CD4-positive, CD25-positive, alpha-beta regulatory T cell (primary cell): ENCODE data around the gene NEU2. TPM values are rescaled to one million over a fixed set of nuclear protein-coding genes. Genes with fewer than 3 reads are reported as not detected.

Source experiments
- ATAC-seq, 2 donors: fragments of 150-1000 bp; cut with Tn5 transposase; one replicate each; pipeline ENCODE4 v1.10.0; 2021; ENCODE audit warnings: low read depth in 2 of 2, moderate number of reproducible peaks in 2 of 2, moderate library complexity in 1 of 2
- DNase-seq, 3 donors: peaks; one replicate each; pipeline versions ENCODE4 v3.0.0 to v3.0.0-alpha.2; 2012 to 2022; ENCODE audit warnings: mixed read lengths in 1 of 3
- H3K27ac ChIP-seq: one replicate; pipeline ENCODE4 v1.7.0; 2013; ENCODE audit warnings: mild to moderate bottlenecking, low read length; ENCODE audit not compliant: insufficient read depth, poor library complexity, severe bottlenecking
- H3K27me3 ChIP-seq: one replicate; pipeline ENCODE4 v1.7.0; 2013; ENCODE audit warnings: low read length; ENCODE audit not compliant: control insufficient read depth, insufficient read depth
- H3K36me3 ChIP-seq: one replicate; pipeline ENCODE4 v1.7.0; 2013; ENCODE audit warnings: mild to moderate bottlenecking, low read length, moderate library complexity; ENCODE audit not compliant: control insufficient read depth, insufficient read depth
- H3K4me1 ChIP-seq: 2 replicates; pipeline ENCODE4 v1.7.0; 2013; ENCODE audit warnings: mild to moderate bottlenecking, low read length; ENCODE audit not compliant: insufficient read depth, control insufficient read depth, poor library complexity, severe bottlenecking
- H3K4me3 ChIP-seq: one replicate; pipeline ENCODE4 v1.7.0; 2013; ENCODE audit warnings: low read depth, mild to moderate bottlenecking, low read length, moderate library complexity
- H3K9me3 ChIP-seq, 2 experiments: 1 replicate in 1 of 2; 2 replicates in 1 of 2; pipeline ENCODE4 v1.7.0; 2013; ENCODE audit warnings: low read length in 2 of 2, mild to moderate bottlenecking in 1 of 2, moderate library complexity in 1 of 2; ENCODE audit not compliant: control insufficient read depth in 2 of 2
- H3K27ac Mint-ChIP-seq, 3 donors: one replicate each; pipeline ENCODE4 v1.8.0; 2020 to 2022; ENCODE audit warnings: mild to moderate bottlenecking in 3 of 3, mixed read lengths in 3 of 3, moderate library complexity in 2 of 3
- H3K27me3 Mint-ChIP-seq: one replicate; pipeline ENCODE4 v1.8.0; 2022; ENCODE audit warnings: mild to moderate bottlenecking, mixed read lengths
- H3K36me3 Mint-ChIP-seq: one replicate; pipeline ENCODE4 v1.8.0; 2020; ENCODE audit warnings: mixed read lengths
- H3K4me1 Mint-ChIP-seq, 4 donors: one replicate each; pipeline ENCODE4 v1.8.0; 2020 to 2022; ENCODE audit warnings: mixed read lengths in 4 of 4, mild to moderate bottlenecking in 1 of 4
- H3K4me3 Mint-ChIP-seq, 4 donors: one replicate each; pipeline ENCODE4 v1.8.0; 2020 to 2022; ENCODE audit warnings: mild to moderate bottlenecking in 4 of 4, mixed read lengths in 4 of 4, moderate library complexity in 3 of 4
- H3K9me3 Mint-ChIP-seq, 7 donors: one replicate each; pipeline ENCODE4 v1.8.0; 2020 to 2022; ENCODE audit warnings: mixed read lengths in 7 of 7, mild to moderate bottlenecking in 3 of 7, moderate library complexity in 2 of 7
- polyA plus RNA-seq, 4 donors: library from polyadenylated mRNA; unstranded; fragments of 300-500 nt; fragmentation: Illumina TruSeq; gene quantifications; one replicate each; pipeline ENCODE4 v1.2.3, GENCODE V29; 2021
- total RNA-seq: library from RNA; stranded (reverse); gene quantifications from one replicate; pipeline ENCODE4 v1.2.3, GENCODE V29; 2022

Gene NEU2
- total and polyA plus RNA-seq, 5 donors from 2014 or later, result not detected

DNA sequence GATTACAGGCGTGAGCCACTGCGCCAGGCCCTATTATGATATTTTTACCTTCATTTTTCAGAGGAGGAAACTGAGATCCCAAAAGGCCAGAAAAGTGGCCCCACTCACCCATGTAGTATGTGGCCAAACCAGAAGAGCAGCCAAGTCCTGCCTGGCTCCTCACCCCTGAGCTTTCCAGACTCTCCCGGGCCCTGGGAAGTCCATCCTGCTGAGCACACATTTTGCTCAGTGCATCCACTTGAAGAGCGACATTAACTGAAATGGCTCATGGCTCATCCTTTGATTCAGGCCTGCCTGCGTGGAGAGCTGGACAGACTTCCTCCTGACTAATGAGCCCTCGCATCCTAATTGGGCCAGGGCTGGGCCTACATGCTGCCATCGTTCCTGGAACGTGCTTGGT, 9.9 kb upstream of the NEU2 start:
- H3K27ac Mint-ChIP-seq, result no peak overlapping the region
- DNase-seq, result no peak
- no peak overlapping the region for H3K27ac ChIP-seq
- H3K36me3 ChIP-seq, result no peaks in the 10 kb centered on the region
- peaks cover 4% of the 10 kb centered on the region for H3K27me3 Mint-ChIP-seq
- H3K9me3 Mint-ChIP-seq, result peaks cover 0 to 2% (median 0%) of the 10 kb centered on the region in 7 donors
- H3K27me3 ChIP-seq, result no peaks in the 10 kb centered on the region
- H3K4me1 ChIP-seq, result no peaks in the 10 kb centered on the region
- no peaks in the 10 kb centered on the region for H3K4me1 Mint-ChIP-seq
- no peak overlapping the region for H3K4me3 Mint-ChIP-seq
- no peaks in the 10 kb centered on the region for H3K36me3 Mint-ChIP-seq
- H3K4me3 ChIP-seq, result no peak overlapping the region
- ATAC-seq, result no peak
- H3K9me3 ChIP-seq, result no peaks in the 10 kb centered on the region

GRCh38 chr2:233023007-233023760, 9.3 kb upstream of the NEU2 start:
- no peaks in the 10 kb centered on the region for H3K4me1 Mint-ChIP-seq
- no peak overlapping the region for H3K4me3 ChIP-seq

GRCh38 chr2:233023761-233024410, 8.6 kb upstream of the NEU2 start:
- H3K9me3 ChIP-seq, result no peaks in the 10 kb centered on the region
- H3K27ac ChIP-seq, result no peak overlapping the region
- no peak overlapping the region for H3K27ac Mint-ChIP-seq
- H3K4me3 Mint-ChIP-seq, result no peak overlapping the region
- no peak for DNase-seq
- no peaks in the 10 kb centered on the region for H3K36me3 Mint-ChIP-seq
- H3K27me3 ChIP-seq, result no peaks in the 10 kb centered on the region
- H3K4me3 ChIP-seq, result no peak overlapping the region
- ATAC-seq, result no peak
- peaks cover 4% of the 10 kb centered on the region for H3K27me3 Mint-ChIP-seq
- H3K4me1 Mint-ChIP-seq, result no peaks in the 10 kb centered on the region
- H3K4me1 ChIP-seq, result no peaks in the 10 kb centered on the region
- peaks cover 0 to 2% (median 0%) of the 10 kb centered on the region in 7 donors for H3K9me3 Mint-ChIP-seq
- H3K36me3 ChIP-seq, result no peaks in the 10 kb centered on the region

More at GRCh38 chr2:233023007-233023760, 9.3 kb upstream of the NEU2 start:
- H3K4me3 Mint-ChIP-seq, result no peak overlapping the region
- DNase-seq (no peak), ATAC-seq (no peak)
- no peak overlapping the region for H3K27ac Mint-ChIP-seq
- no peaks in the 10 kb centered on the region for H3K36me3 Mint-ChIP-seq
- H3K9me3 Mint-ChIP-seq, result peaks cover 0 to 2% (median 0%) of the 10 kb centered on the region in 7 donors
- no peaks in the 10 kb centered on the region for H3K36me3 ChIP-seq
- no peaks in the 10 kb centered on the region for H3K4me1 ChIP-seq
- peaks cover 4% of the 10 kb centered on the region for H3K27me3 Mint-ChIP-seq
- no peak overlapping the region for H3K27ac ChIP-seq
- H3K27me3 ChIP-seq, result no peaks in the 10 kb centered on the region
- no peaks in the 10 kb centered on the region for H3K9me3 ChIP-seq

DNA sequence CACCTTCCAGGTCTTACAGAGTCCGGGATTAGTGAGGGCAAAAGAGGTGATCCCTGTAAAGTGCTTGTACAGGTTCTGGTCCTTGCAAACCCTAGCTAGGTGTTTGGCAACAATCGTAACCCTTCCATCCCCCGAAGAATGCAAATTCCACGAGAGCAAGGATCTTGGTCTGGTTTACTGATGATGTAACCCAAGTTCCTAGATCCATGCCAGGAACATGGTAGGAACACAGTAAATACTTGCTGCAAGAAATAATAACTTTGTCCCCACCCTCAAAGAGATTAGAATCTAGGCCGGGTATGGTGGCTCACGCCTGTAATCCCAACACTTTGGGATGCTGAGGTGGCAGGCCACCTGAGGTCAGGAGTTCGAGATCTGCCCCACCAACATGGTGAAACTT, 6.8 kb upstream of the NEU2 start:
- H3K27ac ChIP-seq, result no peak overlapping the region

GRCh38 chr2:233026198-233026813, 6.2 kb upstream of the NEU2 start:
- H3K4me1 ChIP-seq, result no peaks in the 10 kb centered on the region
- no peaks in the 10 kb centered on the region for H3K27me3 Mint-ChIP-seq
- no peaks in the 10 kb centered on the region for H3K9me3 ChIP-seq
- H3K36me3 Mint-ChIP-seq, result no peaks in the 10 kb centered on the region
- H3K27ac ChIP-seq, result no peak overlapping the region
- ATAC-seq (no peak), DNase-seq (no peak)
- H3K9me3 Mint-ChIP-seq, result no peaks in the 10 kb centered on the region
- H3K27me3 ChIP-seq, result no peaks in the 10 kb centered on the region
- H3K4me3 ChIP-seq, result no peak overlapping the region
- H3K36me3 ChIP-seq, result no peaks in the 10 kb centered on the region
- no peaks in the 10 kb centered on the region for H3K4me1 Mint-ChIP-seq
- no peak overlapping the region for H3K27ac Mint-ChIP-seq
- H3K4me3 Mint-ChIP-seq, result no peak overlapping the region

More for the DNA sequence above, 6.8 kb upstream of the NEU2 start:
- Histone ChIP-seq H3K36me3 (no peaks in the 10 kb centered on the region), H3K9me3 (no peaks in the 10 kb centered on the region), H3K4me3 (no peak overlapping the region), H3K4me1 (no peaks in the 10 kb centered on the region), H3K27me3 (no peaks in the 10 kb centered on the region)
- H3K27ac Mint-ChIP-seq, result no peak overlapping the region
- no peaks in the 10 kb centered on the region for H3K36me3 Mint-ChIP-seq
- no peaks in the 10 kb centered on the region for H3K4me1 Mint-ChIP-seq
- peaks cover under 1% of the 10 kb centered on the region for H3K27me3 Mint-ChIP-seq
- no peak overlapping the region for H3K4me3 Mint-ChIP-seq
- ATAC-seq (no peak), DNase-seq (no peak)
- no peaks in the 10 kb centered on the region for H3K9me3 Mint-ChIP-seq

DNA sequence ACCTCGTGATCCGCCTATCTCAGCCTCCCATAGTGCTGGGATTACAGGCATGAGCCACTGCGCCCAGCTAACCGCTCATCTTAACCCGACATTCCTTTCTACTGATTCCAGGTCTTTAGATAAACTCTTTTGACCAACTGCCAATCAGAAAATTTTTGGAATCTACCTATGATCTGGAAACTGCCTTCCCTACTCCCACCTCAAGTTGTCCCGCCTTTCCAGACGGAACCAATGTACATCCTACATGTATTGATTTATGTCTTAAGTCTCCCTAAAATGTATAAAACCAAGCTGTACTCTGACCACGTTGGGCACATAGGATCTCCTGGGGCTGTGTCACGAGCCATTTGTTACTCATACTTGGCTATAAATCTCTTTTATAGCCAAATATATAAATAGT, 3.2 kb upstream of the NEU2 start:
- no peak overlapping the region for H3K4me3 Mint-ChIP-seq
- no peaks in the 10 kb centered on the region for H3K9me3 Mint-ChIP-seq
- Histone ChIP-seq H3K9me3 (no peaks in the 10 kb centered on the region), H3K4me3 (no peak overlapping the region), H3K27me3 (no peaks in the 10 kb centered on the region), H3K4me1 (no peaks in the 10 kb centered on the region), H3K27ac (no peak overlapping the region), H3K36me3 (no peaks in the 10 kb centered on the region)
- H3K27ac Mint-ChIP-seq, result no peak overlapping the region
- no peak for ATAC-seq
- no peaks in the 10 kb centered on the region for H3K36me3 Mint-ChIP-seq
- H3K27me3 Mint-ChIP-seq, result no peaks in the 10 kb centered on the region
- no peak for DNase-seq
- H3K4me1 Mint-ChIP-seq, result no peaks in the 10 kb centered on the region

GRCh38 chr2:233031556-233032500, 644 bp upstream of the NEU2 start:
- Mint-ChIP-seq H3K4me1 (no peaks in the 10 kb centered on the region), H3K27ac (no peak overlapping the region), H3K36me3 (no peaks in the 10 kb centered on the region), H3K4me3 (no peak overlapping the region), H3K27me3 (peaks cover 2% of the 10 kb centered on the region), H3K9me3 (no peaks in the 10 kb centered on the region)
- H3K4me1 ChIP-seq, result no peaks in the 10 kb centered on the region
- no peaks in the 10 kb centered on the region for H3K9me3 ChIP-seq
- ATAC-seq, result no peak
- H3K36me3 ChIP-seq, result no peaks in the 10 kb centered on the region
- H3K4me3 ChIP-seq, result no peak overlapping the region
- no peaks in the 10 kb centered on the region for H3K27me3 ChIP-seq
- H3K27ac ChIP-seq, result no peak overlapping the region
- no peak for DNase-seq
